GM19452 (cell line): ENCODE measurements around the gene CDK17.
"Not testable (repeated sequence)": the region's sequence is repeated elsewhere in the genome, so short reads cannot be mapped to it uniquely, and the experiment has no call there.

Experiments used
- ATAC-seq: cut with Tn5 transposase; IDR thresholded peaks from one replicate; pipeline ENCODE4 v1.9.1; 2021; ENCODE audit not compliant: unreplicated experiment

The CDK17 gene

GRCh38 chr12:96323906-96324305 lies 76.3 kb downstream of the CDK17 start:
- no peak for ATAC-seq

DNA sequence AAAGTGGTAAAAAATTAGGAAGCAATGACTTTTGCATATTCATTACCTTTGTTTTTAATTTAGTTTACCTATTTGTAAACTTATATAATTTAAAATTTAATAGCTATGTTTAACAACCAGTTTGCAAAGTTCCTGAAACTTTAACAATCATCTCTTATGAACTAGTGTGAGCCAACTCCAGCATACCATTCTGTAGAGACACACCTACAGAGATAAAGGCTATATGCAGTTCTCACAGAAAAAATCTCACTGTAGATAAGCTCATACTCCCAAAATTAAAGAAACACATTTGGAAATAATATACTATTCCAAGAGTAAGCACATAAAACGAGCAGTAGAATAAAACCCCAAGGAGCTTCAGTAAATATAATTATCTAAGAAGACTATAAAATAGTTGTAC lies 77.5 kb downstream of the CDK17 start:
- ATAC-seq: no peak

GRCh38 chr12:96321941-96322340 lies 78.3 kb downstream of the CDK17 start:
- no peak for ATAC-seq

- ATAC-seq: not testable (repeated sequence)
These were observed 82.4 kb downstream of the CDK17 start for GRCh38 chr12:96317801-96318200.

DNA sequence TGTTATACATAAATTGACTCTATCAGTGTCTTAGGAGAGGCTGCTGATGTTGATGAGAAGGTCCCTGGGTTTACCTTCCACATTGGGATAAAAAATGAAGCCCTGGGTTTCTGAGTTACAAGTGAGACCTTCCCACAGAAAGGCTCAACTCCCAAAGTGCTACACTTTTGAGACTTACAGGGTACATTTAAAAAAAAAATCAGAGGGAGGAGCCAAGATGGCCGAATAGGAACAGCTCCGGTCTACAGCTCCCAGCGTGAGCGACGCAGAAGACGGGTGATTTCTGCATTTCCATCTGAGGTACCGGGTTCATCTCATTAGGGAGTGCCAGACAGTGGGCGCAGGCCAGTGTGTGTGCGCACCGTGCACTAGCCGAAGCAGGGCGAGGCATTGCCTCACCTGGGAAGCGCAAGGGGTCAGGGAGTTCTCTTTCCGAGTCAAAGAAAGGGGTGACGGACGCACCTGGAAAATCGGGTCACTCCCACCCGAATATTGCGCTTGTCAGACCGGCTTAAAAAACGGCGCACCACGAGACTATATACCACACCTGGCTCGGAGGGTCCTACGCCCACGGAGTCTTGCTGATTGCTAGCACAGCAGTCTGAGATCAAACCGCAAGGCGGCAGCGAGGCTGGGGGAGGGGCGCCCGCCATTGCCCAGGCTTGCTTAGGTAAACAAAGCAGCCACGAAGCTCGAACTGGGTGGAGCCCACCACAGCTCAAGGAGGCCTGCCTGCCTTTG lies 84.3 kb downstream of the CDK17 start:
- not testable (repeated sequence) for ATAC-seq

- ATAC-seq: no peak
These were observed 85.5 kb downstream of the CDK17 start for GRCh38 chr12:96314723-96315122.

- ATAC-seq: no peak
These were observed 86.6 kb downstream of the CDK17 start for GRCh38 chr12:96313606-96314005.

GRCh38 chr12:96311191-96311590 lies 89.0 kb downstream of the CDK17 start:
- no peak for ATAC-seq

DNA sequence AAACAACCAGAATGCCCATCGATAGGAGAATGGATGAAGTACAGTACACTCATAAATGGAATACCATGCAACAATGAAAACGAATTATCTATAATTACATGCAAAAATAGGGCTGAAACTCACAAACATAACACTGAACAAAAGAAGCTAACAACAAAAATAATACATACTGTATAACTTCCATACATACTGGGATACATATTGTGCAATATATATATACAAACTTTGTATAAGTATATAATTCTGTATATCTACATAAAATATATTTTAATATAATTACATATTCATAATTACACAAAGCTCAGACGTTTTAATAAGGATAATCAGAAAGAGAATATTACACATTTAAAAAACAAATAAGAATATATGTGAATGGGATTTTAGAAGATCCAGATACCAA lies 90.2 kb downstream of the CDK17 start:
- ATAC-seq: no peak

- ATAC-seq: no peak
These were observed 91.4 kb downstream of the CDK17 start for GRCh38 chr12:96308881-96309280.

GRCh38 chr12:96305665-96306064 lies 94.6 kb downstream of the CDK17 start:
- ATAC-seq: no peak

GRCh38 chr12:96303653-96304052 lies 96.6 kb downstream of the CDK17 start:
- no peak for ATAC-seq

- no peak for ATAC-seq
These were observed 97.4 kb downstream of the CDK17 start for GRCh38 chr12:96302687-96303310.

GRCh38 chr12:96301732-96302131 lies 98.5 kb downstream of the CDK17 start:
- ATAC-seq: no peak

- no peak for ATAC-seq
These were observed 100.2 kb downstream of the CDK17 start for GRCh38 chr12:96300064-96300463.

DNA sequence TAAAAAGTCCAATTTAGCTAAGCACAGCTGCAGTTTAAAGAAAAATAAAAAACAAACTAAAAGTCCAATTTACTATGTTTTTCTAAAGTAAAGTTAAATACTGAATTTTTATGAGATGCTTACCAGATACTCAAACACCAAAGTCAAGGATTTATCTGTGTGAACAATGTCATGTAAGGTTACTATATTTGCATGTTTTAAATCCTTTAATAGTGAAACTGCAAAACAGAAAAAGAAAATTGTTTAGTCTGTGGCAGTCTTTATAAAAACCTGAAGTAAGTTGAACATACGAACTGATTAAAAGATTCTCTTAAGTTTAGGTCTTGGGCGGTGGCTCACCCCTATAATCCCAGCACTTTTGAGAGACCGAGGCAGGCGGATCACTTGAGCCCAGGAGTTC lies 102.7 kb downstream of the CDK17 start:
- no peak for ATAC-seq

DNA sequence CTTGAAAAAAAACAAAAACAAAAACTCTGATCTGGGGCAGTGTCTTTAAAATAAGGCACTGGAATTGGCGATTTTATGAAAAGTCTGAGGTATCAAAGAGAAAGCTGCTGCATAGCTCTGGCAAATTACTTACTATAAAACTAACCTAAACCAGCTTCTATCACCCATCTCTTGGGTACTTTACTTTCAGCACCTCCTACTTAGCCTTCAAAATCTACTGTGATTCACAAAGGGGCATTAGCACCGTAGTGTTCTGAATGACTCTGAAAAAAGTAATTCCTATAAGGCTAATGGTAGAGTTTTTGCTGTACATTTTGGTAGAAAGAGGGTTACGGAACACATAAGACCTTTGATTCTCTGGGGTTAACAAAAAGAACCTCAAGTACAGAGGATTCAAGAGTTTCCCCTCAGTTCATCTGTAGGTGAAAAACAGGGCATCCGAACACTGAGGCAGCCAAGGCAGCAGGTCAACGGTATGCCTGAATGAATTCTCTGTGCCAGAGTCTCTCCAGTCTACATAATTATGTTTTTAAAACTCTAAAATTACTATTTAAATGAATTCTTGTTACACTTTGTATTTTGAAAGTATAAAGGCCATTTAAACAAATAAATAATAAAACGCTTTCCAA lies 104.6 kb downstream of the CDK17 start:
- no peak for ATAC-seq

- no peak for ATAC-seq
These were observed 105.4 kb downstream of the CDK17 start for GRCh38 chr12:96294831-96295230.

GRCh38 chr12:96293093-96293492 lies 107.1 kb downstream of the CDK17 start:
- ATAC-seq: no peak

DNA sequence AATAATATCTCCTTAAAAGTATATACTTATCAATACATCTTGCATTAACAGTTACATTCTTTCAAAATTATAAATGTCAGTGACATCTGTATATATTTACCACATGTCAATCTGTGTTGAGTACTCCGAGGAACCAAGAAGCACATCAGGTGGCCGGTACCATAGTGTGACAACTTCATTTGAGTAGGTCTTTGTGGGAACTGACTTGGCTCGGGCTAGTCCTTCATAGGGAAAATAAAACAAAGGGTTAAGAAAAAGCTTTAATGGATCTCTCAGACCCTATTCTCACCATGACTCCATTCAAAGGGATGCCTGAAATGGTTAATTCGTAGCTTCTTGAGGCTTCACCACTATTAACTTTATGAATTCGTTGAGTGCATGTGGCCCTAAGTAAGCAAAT lies 111.2 kb downstream of the CDK17 start:
- ATAC-seq: no peak

DNA sequence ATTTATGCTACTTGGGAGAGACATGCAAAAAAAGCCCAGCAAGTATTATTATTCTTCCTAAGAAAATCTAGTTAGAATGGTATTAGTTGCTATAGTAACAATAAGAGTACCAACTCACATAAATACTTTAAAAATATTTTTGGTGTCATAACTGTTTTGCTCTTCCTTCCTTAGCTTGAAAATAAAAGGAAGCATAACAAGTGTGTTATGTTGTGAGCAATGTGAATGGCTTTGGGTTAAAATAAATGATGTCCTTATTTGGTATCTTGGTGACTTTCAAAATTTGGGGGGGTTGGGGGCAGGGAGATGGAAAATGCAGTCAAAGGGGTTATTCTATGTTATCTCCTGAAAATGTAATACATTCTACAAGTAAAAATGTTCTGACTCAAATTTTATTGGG lies 115.1 kb downstream of the CDK17 start:
- ATAC-seq: no peak

GRCh38 chr12:96274331-96274730 lies 125.9 kb downstream of the CDK17 start:
- no peak for ATAC-seq
